ENCODE data around the gene CASP14.

DNA sequence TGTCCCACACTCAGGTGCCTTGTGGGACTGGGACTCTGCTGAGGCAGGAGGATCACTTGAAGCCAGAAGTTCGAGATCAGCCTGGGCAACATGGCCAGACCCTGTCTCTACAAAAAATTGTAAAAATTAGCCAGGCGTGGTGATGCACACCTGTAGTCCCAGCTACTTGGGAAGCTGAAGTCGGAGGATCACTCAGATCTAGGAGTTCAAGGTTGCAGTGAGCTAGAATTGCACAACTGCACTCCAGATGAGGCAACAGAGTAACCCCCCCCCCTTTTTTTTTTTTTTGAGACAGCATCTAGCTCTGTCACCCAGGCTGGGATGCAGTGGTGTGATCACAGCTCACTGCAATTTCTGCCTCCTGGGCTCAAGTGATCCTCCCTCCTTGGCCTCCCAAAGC lies 46.9 kb downstream of the CASP14 start:
- TF ChIP-seq, protein P1, sequence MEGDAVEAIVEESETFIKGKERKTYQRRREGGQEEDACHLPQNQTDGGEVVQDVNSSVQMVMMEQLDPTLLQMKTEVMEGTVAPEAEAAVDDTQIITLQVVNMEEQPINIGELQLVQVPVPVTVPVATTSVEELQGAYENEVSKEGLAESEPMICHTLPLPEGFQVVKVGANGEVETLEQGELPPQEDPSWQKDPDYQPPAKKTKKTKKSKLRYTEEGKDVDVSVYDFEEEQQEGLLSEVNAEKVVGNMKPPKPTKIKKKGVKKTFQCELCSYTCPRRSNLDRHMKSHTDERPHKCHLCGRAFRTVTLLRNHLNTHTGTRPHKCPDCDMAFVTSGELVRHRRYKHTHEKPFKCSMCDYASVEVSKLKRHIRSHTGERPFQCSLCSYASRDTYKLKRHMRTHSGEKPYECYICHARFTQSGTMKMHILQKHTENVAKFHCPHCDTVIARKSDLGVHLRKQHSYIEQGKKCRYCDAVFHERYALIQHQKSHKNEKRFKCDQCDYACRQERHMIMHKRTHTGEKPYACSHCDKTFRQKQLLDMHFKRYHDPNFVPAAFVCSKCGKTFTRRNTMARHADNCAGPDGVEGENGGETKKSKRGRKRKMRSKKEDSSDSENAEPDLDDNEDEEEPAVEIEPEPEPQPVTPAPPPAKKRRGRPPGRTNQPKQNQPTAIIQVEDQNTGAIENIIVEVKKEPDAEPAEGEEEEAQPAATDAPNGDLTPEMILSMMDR (IDR thresholded peaks at IDR 0.05), result no peak
- TF ChIP-seq POLR2A (IDR thresholded peaks at IDR 0.05), result no peak

All from uterus (tissue), 2 donors.